GM06990 (cell line): Measurements from ENCODE around the gene CFAP141.

Experiments used
- DNase-seq: peaks from one replicate; pipeline ENCODE4 v3.0.0-alpha.2; 2011; ENCODE audit not compliant: insufficient read length; ENCODE audit errors: extremely low read depth
- H3K27me3 ChIP-seq: replicated peaks from 2 replicates; pipeline ENCODE4 v1.6.0; 2011; ENCODE audit warnings: low read length; ENCODE audit not compliant: control insufficient read depth, insufficient read depth
- H3K36me3 ChIP-seq: 2 replicates; pipeline ENCODE4 v1.5.1; 2011; ENCODE audit warnings: low read length; ENCODE audit not compliant: control insufficient read depth, insufficient read depth
- H3K4me3 ChIP-seq: replicated peaks from 2 replicates; pipeline ENCODE4 v1.5.1; 2011; ENCODE audit warnings: low read depth, mild to moderate bottlenecking, control low read depth, low read length
- TF ChIP-seq, protein P1 (sequence below): IDR thresholded peaks from 2 replicates; pipeline ENCODE4 v1.5.1; 2011; ENCODE audit warnings: low read length, control low read depth, mild to moderate bottlenecking, inconsistent platforms; ENCODE audit not compliant: insufficient read depth, poor library complexity, severe bottlenecking

Gene CFAP141

DNA sequence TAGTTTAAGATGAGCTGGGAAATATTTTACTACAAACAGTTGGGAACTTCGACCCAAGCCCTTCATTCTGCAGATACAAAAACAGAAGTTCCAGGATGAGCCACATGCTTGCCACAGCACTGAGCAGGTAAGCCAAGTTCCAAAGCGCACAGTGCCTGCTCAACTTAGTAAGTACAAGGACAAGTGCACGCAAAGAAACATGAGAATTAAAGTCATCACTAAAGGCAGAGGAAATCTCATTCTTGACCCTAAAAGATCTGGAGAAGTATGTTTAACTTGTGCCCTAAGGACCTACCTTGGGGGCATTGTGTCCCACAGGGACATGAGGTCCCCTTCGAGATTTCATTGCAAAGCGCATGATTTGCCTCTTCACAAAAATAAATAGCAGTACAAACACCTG is 13.4 kb upstream of the CFAP141 start:
- Histone ChIP-seq H3K4me3 (peak overlapping the region; percentile 88), H3K27me3 (no peaks in the 10 kb centered on the region), H3K36me3 (no peaks in the 10 kb centered on the region; the same call in 1 of the 2 replicates)
- no peak for DNase-seq
- TF ChIP-seq, protein P1, sequence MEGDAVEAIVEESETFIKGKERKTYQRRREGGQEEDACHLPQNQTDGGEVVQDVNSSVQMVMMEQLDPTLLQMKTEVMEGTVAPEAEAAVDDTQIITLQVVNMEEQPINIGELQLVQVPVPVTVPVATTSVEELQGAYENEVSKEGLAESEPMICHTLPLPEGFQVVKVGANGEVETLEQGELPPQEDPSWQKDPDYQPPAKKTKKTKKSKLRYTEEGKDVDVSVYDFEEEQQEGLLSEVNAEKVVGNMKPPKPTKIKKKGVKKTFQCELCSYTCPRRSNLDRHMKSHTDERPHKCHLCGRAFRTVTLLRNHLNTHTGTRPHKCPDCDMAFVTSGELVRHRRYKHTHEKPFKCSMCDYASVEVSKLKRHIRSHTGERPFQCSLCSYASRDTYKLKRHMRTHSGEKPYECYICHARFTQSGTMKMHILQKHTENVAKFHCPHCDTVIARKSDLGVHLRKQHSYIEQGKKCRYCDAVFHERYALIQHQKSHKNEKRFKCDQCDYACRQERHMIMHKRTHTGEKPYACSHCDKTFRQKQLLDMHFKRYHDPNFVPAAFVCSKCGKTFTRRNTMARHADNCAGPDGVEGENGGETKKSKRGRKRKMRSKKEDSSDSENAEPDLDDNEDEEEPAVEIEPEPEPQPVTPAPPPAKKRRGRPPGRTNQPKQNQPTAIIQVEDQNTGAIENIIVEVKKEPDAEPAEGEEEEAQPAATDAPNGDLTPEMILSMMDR = no peak

DNA sequence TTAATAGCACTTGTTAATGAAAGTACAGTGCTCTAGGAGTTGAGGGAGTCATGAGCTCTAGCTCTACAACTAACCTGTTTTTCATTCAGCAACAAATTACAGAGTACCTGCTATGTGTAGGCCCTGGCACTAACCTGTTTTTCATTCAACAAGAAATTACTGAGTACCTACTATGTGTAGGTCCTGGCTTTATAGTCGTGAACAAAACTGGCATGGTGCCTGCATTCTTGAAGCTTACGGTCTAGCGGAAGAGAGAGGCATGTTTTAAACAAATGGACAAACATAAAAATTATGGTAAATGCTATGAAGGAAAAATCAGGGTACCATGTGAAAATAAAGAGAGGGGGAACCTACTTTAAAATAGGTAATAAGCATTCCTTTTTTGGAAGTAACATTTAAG is 12.4 kb upstream of the CFAP141 start:
- no peak for DNase-seq
- Histone ChIP-seq H3K4me3 (peak overlapping the region; percentile 88), H3K27me3 (no peaks in the 10 kb centered on the region), H3K36me3 (peaks cover 6% of the 10 kb centered on the region)
- TF ChIP-seq, protein P1 = no peak

GRCh38 chr1:154213274-154213673 is 7.1 kb upstream of the CFAP141 start:
- TF ChIP-seq, protein P1 = no peak
- no peak for DNase-seq
- no peak overlapping the region for H3K4me3 ChIP-seq
- H3K27me3 ChIP-seq = no peaks in the 10 kb centered on the region
- peaks cover 14% of the 10 kb centered on the region for H3K36me3 ChIP-seq

DNA sequence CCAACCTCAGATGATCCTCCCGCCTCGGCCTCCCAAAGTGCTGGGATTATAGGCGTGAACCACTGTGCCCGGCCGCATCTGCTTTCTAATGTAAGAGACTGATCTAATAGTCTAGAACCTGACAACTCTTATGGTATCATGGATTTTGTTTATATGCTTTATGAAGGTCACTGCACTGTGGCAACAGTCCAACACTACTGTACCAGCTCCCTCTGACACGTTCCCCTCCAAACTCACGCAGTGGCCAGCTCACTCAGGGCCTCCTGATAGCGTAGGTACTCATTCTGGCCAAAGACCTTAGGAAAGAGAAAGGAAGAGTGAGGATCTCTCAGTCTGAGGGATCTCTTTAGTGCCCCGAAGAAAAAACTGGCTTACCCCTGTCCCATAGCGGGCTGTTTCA is 6.0 kb upstream of the CFAP141 start:
- no peak for DNase-seq
- Histone ChIP-seq H3K36me3 (peaks cover 19% of the 10 kb centered on the region), H3K4me3 (no peak overlapping the region), H3K27me3 (no peaks in the 10 kb centered on the region)
- TF ChIP-seq, protein P1 = no peak

- DNase-seq = no peak
These were observed 2.7 kb upstream of the CFAP141 start for GRCh38 chr1:154208677-154209388.

More at GRCh38 chr1:154208677-154209388, 2.7 kb upstream of the CFAP141 start:
- Histone ChIP-seq H3K36me3 (peaks cover 23% of the 10 kb centered on the region), H3K27me3 (no peaks in the 10 kb centered on the region), H3K4me3 (no peak overlapping the region)
- TF ChIP-seq, protein P1 = no peak
